ENCODE results near the gene GJB2.

GJB2 gene

GRCh38 chr13:20206698-20207235, 14.0 kb upstream of the GJB2 start:
- Histone ChIP-seq H3K27ac (no peak overlapping the region), H3K4me3 (no peak overlapping the region)
- DNase-seq (ENCODE audit: low spot score), result no peak
- no peak for TF ChIP-seq CTCF (IDR thresholded peaks at IDR 0.05)

- DNase-seq (ENCODE audit: low spot score), result no peak
- H3K4me3 ChIP-seq, result no peak overlapping the region
- no peak overlapping the region for H3K27ac ChIP-seq
- TF ChIP-seq CTCF (IDR thresholded peaks at IDR 0.05), result no peak
These were observed 13.4 kb upstream of the GJB2 start for GRCh38 chr13:20206065-20206697.

- Histone ChIP-seq H3K4me3 (no peak overlapping the region), H3K27ac (no peak overlapping the region)
- TF ChIP-seq CTCF (IDR thresholded peaks at IDR 0.05), result no peak
- no peak for DNase-seq (ENCODE audit: low spot score)
These were observed 6.0 kb upstream of the GJB2 start for GRCh38 chr13:20198781-20199180.

- DNase-seq (ENCODE audit: low spot score), result no peak
- peak; percentile 63 for TF ChIP-seq CTCF (IDR thresholded peaks at IDR 0.05)
- no peak overlapping the region for H3K4me3 ChIP-seq
- H3K27ac ChIP-seq, result no peak overlapping the region
These were observed 4.7 kb upstream of the GJB2 start for GRCh38 chr13:20197361-20197834.

GRCh38 chr13:20195801-20196200, 3.1 kb upstream of the GJB2 start:
- H3K4me3 ChIP-seq, result no peak overlapping the region
- peak; percentile 8 for DNase-seq (ENCODE audit: low spot score)
- TF ChIP-seq CTCF (IDR thresholded peaks at IDR 0.05), result no peak
- no peak overlapping the region for H3K27ac ChIP-seq

GRCh38 chr13:20193907-20194631, 1.3 kb upstream of the GJB2 start:
- Histone ChIP-seq H3K4me3 (peak overlapping the region; percentile 75), H3K27ac (no peak overlapping the region)
- no peak for TF ChIP-seq CTCF (IDR thresholded peaks at IDR 0.05)
- DNase-seq (ENCODE audit: low spot score), result peak; percentile 61
